BLaER1 treated with 17β-estradiol and CSF1 and Interleukin-3, amounts not matched to agents 10 nM and 100 nM (cell line): ENCODE results near the gene BHLHE40.

Experiments
- H3K27ac ChIP-seq, 11 experiments: shearing (Covaris generic); formaldehyde crosslinking; 2 replicates each; pipeline ENCODE4 v1.8.1; 2022
- H3K27me3 ChIP-seq, 11 experiments: shearing (Covaris generic); formaldehyde crosslinking; 2 replicates each; pipeline ENCODE4 v1.8.1; 2022
- H3K36me3 ChIP-seq, 11 experiments: shearing (Covaris generic); formaldehyde crosslinking; 2 replicates each; pipeline ENCODE4 v1.8.1; 2022
- H3K4me1 ChIP-seq, 10 experiments: shearing (Covaris generic); formaldehyde crosslinking; 2 replicates each; pipeline ENCODE4 v1.8.1; 2022
- H3K4me2 ChIP-seq, 11 experiments: shearing (Covaris generic); formaldehyde crosslinking; 2 replicates each; pipeline ENCODE4 v1.8.1; 2022
- H3K4me3 ChIP-seq, 10 experiments: shearing (Covaris generic); formaldehyde crosslinking; 2 replicates each; pipeline ENCODE4 v1.8.1; 2022
- H3K9ac ChIP-seq, 11 experiments: shearing (Covaris generic); formaldehyde crosslinking; 2 replicates each; pipeline ENCODE4 v1.8.1; 2022
- H3K9me3 ChIP-seq, 11 experiments: shearing (Covaris generic); formaldehyde crosslinking; replicated peaks in 1 of 11; 2 replicates each; pipeline ENCODE4 v1.8.1; 2022
- H4K20me1 ChIP-seq, 11 experiments: shearing (Covaris generic); formaldehyde crosslinking; 2 replicates each; pipeline ENCODE4 v1.8.1; 2022
- Cebpa-rat ChIP-seq, 11 experiments: shearing (Covaris generic); IDR thresholded peaks; 2 replicates each; pipeline ENCODE4 v1.8.1; 2022

The BHLHE40 gene

GRCh38 chr3:4997946-4998345 lies 18.7 kb downstream of the BHLHE40 start:
- Histone ChIP-seq H3K4me2 (no peak overlapping the region), H3K4me1 (peaks cover 0 to 35% (median 11%) of the 10 kb centered on the region in 10 experiments; a peak in 15 of 20 replicates), H3K36me3 (no peaks in the 10 kb centered on the region), H3K27me3 (no peaks in the 10 kb centered on the region), H3K4me3 (no peak overlapping the region), H3K9me3 (no peaks in the 10 kb centered on the region), H4K20me1 (no peaks in the 10 kb centered on the region), H3K9ac (no peak overlapping the region), H3K27ac (no peak overlapping the region)
- TF ChIP-seq Cebpa-rat (IDR thresholded peaks at IDR 0.05): no peak

GRCh38 chr3:4999531-5000184 lies 20.4 kb downstream of the BHLHE40 start:
- Histone ChIP-seq H3K36me3 (no peaks in the 10 kb centered on the region), H3K4me2 (peak overlapping the region in 6 of 11 experiments; percentile 9 to 47 (median 21); a peak in 6 of 22 replicates), H3K9ac (no peak overlapping the region), H3K27me3 (no peaks in the 10 kb centered on the region), H3K4me3 (no peak overlapping the region), H3K27ac (no peak overlapping the region), H4K20me1 (no peaks in the 10 kb centered on the region), H3K4me1 (peaks cover 0 to 23% (median 9%) of the 10 kb centered on the region in 10 experiments; a peak in 12 of 20 replicates), H3K9me3 (no peaks in the 10 kb centered on the region)
- TF ChIP-seq Cebpa-rat (IDR thresholded peaks at IDR 0.05): no peak

- no peak for TF ChIP-seq Cebpa-rat (IDR thresholded peaks at IDR 0.05)
- no peak overlapping the region for H3K27ac ChIP-seq
- H3K36me3 ChIP-seq: no peaks in the 10 kb centered on the region
- no peak overlapping the region for H3K9ac ChIP-seq
- H3K9me3 ChIP-seq: no peaks in the 10 kb centered on the region
- no peaks in the 10 kb centered on the region for H3K27me3 ChIP-seq
- H3K4me3 ChIP-seq: no peak overlapping the region
- peaks cover 2 to 19% (median 8%) of the 10 kb centered on the region in 10 experiments for H3K4me1 ChIP-seq
- H3K4me2 ChIP-seq: no peak overlapping the region
- no peaks in the 10 kb centered on the region for H4K20me1 ChIP-seq
Observed at GRCh38 chr3:5001135-5001534, 21.9 kb downstream of the BHLHE40 start.

- no peaks in the 10 kb centered on the region for H3K27me3 ChIP-seq
- H4K20me1 ChIP-seq: no peaks in the 10 kb centered on the region
- H3K4me2 ChIP-seq: no peak overlapping the region
- H3K27ac ChIP-seq: no peak overlapping the region
- H3K4me3 ChIP-seq: no peak overlapping the region
- H3K9ac ChIP-seq: no peak overlapping the region
- H3K36me3 ChIP-seq: no peaks in the 10 kb centered on the region
- H3K9me3 ChIP-seq: no peaks in the 10 kb centered on the region
- TF ChIP-seq Cebpa-rat (IDR thresholded peaks at IDR 0.05): no peak
- H3K4me1 ChIP-seq: peaks cover 9 to 19% (median 14%) of the 10 kb centered on the region in 10 experiments
Observed at GRCh38 chr3:5001805-5002173, 22.6 kb downstream of the BHLHE40 start.

GRCh38 chr3:5002174-5002870 lies 23.1 kb downstream of the BHLHE40 start:
- Histone ChIP-seq H3K27me3 (no peaks in the 10 kb centered on the region), H3K27ac (no peak overlapping the region)

GRCh38 chr3:5002871-5003247 lies 23.6 kb downstream of the BHLHE40 start:
- no peak overlapping the region for H3K4me2 ChIP-seq

More at GRCh38 chr3:5002174-5002870, 23.1 kb downstream of the BHLHE40 start:
- no peaks in the 10 kb centered on the region for H3K36me3 ChIP-seq
- no peak for TF ChIP-seq Cebpa-rat (IDR thresholded peaks at IDR 0.05)
- no peak overlapping the region for H3K4me3 ChIP-seq
- H3K9ac ChIP-seq: no peak overlapping the region
- H3K4me1 ChIP-seq: peaks cover 14 to 23% (median 19%) of the 10 kb centered on the region in 10 experiments
- H4K20me1 ChIP-seq: no peaks in the 10 kb centered on the region
- no peaks in the 10 kb centered on the region for H3K9me3 ChIP-seq
- H3K4me2 ChIP-seq: no peak overlapping the region

GRCh38 chr3:5004319-5005152 lies 25.3 kb downstream of the BHLHE40 start:
- Histone ChIP-seq H3K27me3 (no peaks in the 10 kb centered on the region), H3K4me3 (no peak overlapping the region), H3K36me3 (no peaks in the 10 kb centered on the region), H3K9me3 (no peaks in the 10 kb centered on the region), H3K27ac (peak overlapping the region in 2 of 11 experiments; percentile 11 to 36; a peak in 4 of 22 replicates), H4K20me1 (no peaks in the 10 kb centered on the region), H3K9ac (no peak overlapping the region), H3K4me1 (peaks cover 36 to 46% (median 41%) of the 10 kb centered on the region in 10 experiments), H3K4me2 (no peak overlapping the region)
- TF ChIP-seq Cebpa-rat (IDR thresholded peaks at IDR 0.05): no peak

More at GRCh38 chr3:5002871-5003247, 23.6 kb downstream of the BHLHE40 start:
- TF ChIP-seq Cebpa-rat (IDR thresholded peaks at IDR 0.05): no peak
- H3K27ac ChIP-seq: no peak overlapping the region
- H3K4me3 ChIP-seq: no peak overlapping the region
- no peaks in the 10 kb centered on the region for H4K20me1 ChIP-seq
- H3K36me3 ChIP-seq: no peaks in the 10 kb centered on the region
- H3K9me3 ChIP-seq: no peaks in the 10 kb centered on the region
- no peaks in the 10 kb centered on the region for H3K27me3 ChIP-seq
- no peak overlapping the region for H3K9ac ChIP-seq
- peaks cover 20 to 29% (median 24%) of the 10 kb centered on the region in 10 experiments for H3K4me1 ChIP-seq

GRCh38 chr3:5005367-5005766 lies 26.1 kb downstream of the BHLHE40 start:
- H3K9me3 ChIP-seq: no peaks in the 10 kb centered on the region
- H3K27ac ChIP-seq: peak overlapping the region in 2 of 11 experiments; percentile 11 to 36; a peak in 3 of 22 replicates
- no peak overlapping the region for H3K9ac ChIP-seq
- no peak overlapping the region for H3K4me3 ChIP-seq
- no peaks in the 10 kb centered on the region for H3K27me3 ChIP-seq
- H3K36me3 ChIP-seq: no peaks in the 10 kb centered on the region
- peak overlapping the region in 2 of 11 experiments; percentile 0 to 83; a peak in 2 of 22 replicates for H3K4me2 ChIP-seq
- no peak for TF ChIP-seq Cebpa-rat (IDR thresholded peaks at IDR 0.05)
- H4K20me1 ChIP-seq: no peaks in the 10 kb centered on the region
- peaks cover 43 to 54% (median 45%) of the 10 kb centered on the region in 10 experiments for H3K4me1 ChIP-seq

- Histone ChIP-seq H3K9me3 (no peaks in the 10 kb centered on the region), H3K27me3 (no peaks in the 10 kb centered on the region), H3K4me1 (peaks cover 57 to 68% (median 59%) of the 10 kb centered on the region in 10 experiments), H3K4me3 (no peak overlapping the region; a peak in 1 of 20 replicates), H3K9ac (peak overlapping the region in 8 of 11 experiments; percentile 11 to 69 (median 39); a peak in 8 of 22 replicates), H3K4me2 (peak overlapping the region; percentile 78 to 94 (median 92)), H3K36me3 (no peaks in the 10 kb centered on the region), H4K20me1 (peaks cover 0 to 6% (median 0%) of the 10 kb centered on the region in 11 experiments; a peak in 4 of 22 replicates), H3K27ac (peak overlapping the region in 10 of 11 experiments; percentile 3 to 80 (median 48); a peak in 15 of 22 replicates)
- TF ChIP-seq Cebpa-rat (IDR thresholded peaks at IDR 0.05): no peak
Observed at GRCh38 chr3:5006755-5007202, 27.5 kb downstream of the BHLHE40 start.
